CD14-positive monocyte (primary cell): Measurements from ENCODE around the gene BSND. TPM values are rescaled to one million over a fixed set of nuclear protein-coding genes. Genes with fewer than 3 reads are reported as not detected.

Experiments
- DNase-seq, 3 donors: peaks; one replicate each; pipeline ENCODE4 v3.0.0-alpha.2; 2011 to 2022
- H2AFZ ChIP-seq: 2 replicates; pipeline ENCODE4 v1.6.0; 2012; ENCODE audit warnings: mild to moderate bottlenecking, low read depth, low read length, inconsistent platforms; ENCODE audit not compliant: insufficient read depth, poor library complexity, severe bottlenecking
- H3K27ac ChIP-seq, 2 donors: 1 replicate in 1 of 2; 2 replicates in 1 of 2; pipeline ENCODE4 v1.5.1; 2012 to 2013; ENCODE audit warnings: low read length in 2 of 2, control low read depth in 1 of 2, inconsistent platforms in 1 of 2, low read depth in 1 of 2, mild to moderate bottlenecking in 1 of 2
- H3K27me3 ChIP-seq, 2 donors: one replicate each; pipeline versions ENCODE4 v1.6.0 to v1.6.1; 2011 to 2013; ENCODE audit warnings: low read length in 2 of 2; ENCODE audit not compliant: control insufficient read depth in 2 of 2, insufficient read depth in 2 of 2
- H3K36me3 ChIP-seq, 2 donors: replicated peaks in 1 of 2; 1 replicate in 1 of 2; 2 replicates in 1 of 2; pipeline versions ENCODE4 v1.5.1 to v1.6.1; 2012 to 2013; ENCODE audit warnings: low read length in 2 of 2, control low read depth in 1 of 2, inconsistent platforms in 1 of 2, mild to moderate bottlenecking in 1 of 2; ENCODE audit not compliant: insufficient read depth in 2 of 2, control insufficient read depth in 1 of 2
- H3K4me1 ChIP-seq, 2 donors: 1 replicate in 1 of 2; 2 replicates in 1 of 2; pipeline versions ENCODE4 v1.5.1 to v1.6.1; 2012 to 2013; ENCODE audit warnings: low read length in 2 of 2, control low read depth in 1 of 2, inconsistent platforms in 1 of 2, mild to moderate bottlenecking in 1 of 2, moderate library complexity in 1 of 2; ENCODE audit not compliant: insufficient read depth in 2 of 2, control insufficient read depth in 1 of 2
- H3K4me2 ChIP-seq: replicated peaks from 2 replicates; pipeline ENCODE3; 2012; ENCODE audit warnings: low read length, moderate library complexity, mild to moderate bottlenecking; ENCODE audit not compliant: poor library complexity, severe bottlenecking; ENCODE audit errors: extremely low read depth
- H3K4me3 ChIP-seq, 3 experiments: fragments of 200-600 bp in 1 of 3; sonication (generic) in 1 of 3; replicated peaks in 1 of 3; 1 replicate in 2 of 3; 2 replicates in 1 of 3; pipeline ENCODE4 v1.5.1; 2011 to 2013; ENCODE audit warnings: low read length in 3 of 3, mild to moderate bottlenecking in 3 of 3, control low read depth in 2 of 3, low read depth in 2 of 3, inconsistent platforms in 1 of 3, moderate library complexity in 1 of 3
- H3K79me2 ChIP-seq: 2 replicates; pipeline ENCODE4 v1.6.0; 2012; ENCODE audit warnings: mild to moderate bottlenecking, control low read depth, inconsistent platforms, low read length, moderate library complexity; ENCODE audit not compliant: insufficient read depth
- H3K9ac ChIP-seq: 2 replicates; pipeline ENCODE4 v1.6.0; 2017; ENCODE audit warnings: low read length, mild to moderate bottlenecking; ENCODE audit not compliant: insufficient read depth, poor library complexity, severe bottlenecking
- H3K9me3 ChIP-seq, 2 donors: replicated peaks in 1 of 2; 1 replicate in 1 of 2; 2 replicates in 1 of 2; pipeline versions ENCODE4 v1.5.1 to v1.6.1; 2012 to 2013; ENCODE audit warnings: low read length in 2 of 2, control low read depth in 1 of 2; ENCODE audit not compliant: control insufficient read depth in 1 of 2, insufficient read depth in 1 of 2
- H4K20me1 ChIP-seq: 2 replicates; pipeline ENCODE4 v1.6.0; 2012; ENCODE audit warnings: mild to moderate bottlenecking, low read length, control low read depth, moderate library complexity; ENCODE audit not compliant: insufficient read depth
- H3K27ac Mint-ChIP-seq, 7 donors: one replicate each; pipeline ENCODE4 v1.8.0; 2020; ENCODE audit warnings: mild to moderate bottlenecking in 7 of 7, mixed read lengths in 7 of 7, moderate library complexity in 6 of 7, inconsistent platforms in 2 of 7
- H3K27me3 Mint-ChIP-seq, 3 donors: one replicate each; pipeline ENCODE4 v1.8.0; 2021 to 2022; ENCODE audit warnings: low read depth in 3 of 3, mild to moderate bottlenecking in 3 of 3, mixed read lengths in 3 of 3, moderate library complexity in 3 of 3, inconsistent platforms in 1 of 3
- H3K36me3 Mint-ChIP-seq, 2 donors: one replicate each; pipeline ENCODE4 v1.8.0; 2020; ENCODE audit warnings: mixed read lengths in 2 of 2, inconsistent platforms in 1 of 2, mild to moderate bottlenecking in 1 of 2
- H3K4me1 Mint-ChIP-seq: one replicate; pipeline ENCODE4 v1.8.0; 2020; ENCODE audit warnings: mild to moderate bottlenecking, mixed read lengths
- H3K4me3 Mint-ChIP-seq, 2 donors: one replicate each; pipeline ENCODE4 v1.8.0; 2020; ENCODE audit warnings: mild to moderate bottlenecking in 2 of 2, mixed read lengths in 2 of 2, moderate library complexity in 1 of 2
- H3K9me3 Mint-ChIP-seq, 7 donors: one replicate each; pipeline ENCODE4 v1.8.0; 2020 to 2022; ENCODE audit warnings: mixed read lengths in 7 of 7, mild to moderate bottlenecking in 6 of 7, moderate library complexity in 6 of 7, inconsistent platforms in 2 of 7
- WGBS: methylation state at CpG from one replicate; pipeline ENCODE4 v1.1.5; 2013; ENCODE audit warnings: missing lambda C conversion rate; ENCODE audit not compliant: insufficient coverage; 5-methylcytosine and 5-hydroxymethylcytosine counted together
- intact Hi-C, 2 donors: fragments of 100-400 bp; cut with micrococcal nuclease; formaldehyde crosslinking; loops; one replicate each; pipeline versions ENCODE4 v1.15.0 to v1.15.1; 2023
- polyA plus RNA-seq, 3 donors: library from polyadenylated mRNA; depleted of rRNA in 1 of 3; unstranded in 2 of 3; stranded (reverse) in 1 of 3; fragments of 300-500 nt in 2 of 3; fragments of >200 nt in 1 of 3; fragmentation: Illumina TruSeq in 2 of 3; gene quantifications; 1 replicate in 2 of 3; 2 replicates in 1 of 3; pipeline ENCODE4 v1.2.3, GENCODE V29; 2012 to 2021
- TF ChIP-seq, protein P1 (sequence below): fragments of 200-600 bp; IDR thresholded peaks from one replicate; pipeline ENCODE4 v1.8.0; 2022; ENCODE audit warnings: antibody characterized with exemption, mild to moderate bottlenecking

Gene BSND
- polyA plus RNA-seq, 3 donors = not detected

- Histone ChIP-seq H3K4me2 (no peak overlapping the region), H3K4me3 (no peak overlapping the region), H3K79me2 (no peaks in the 10 kb centered on the region), H3K4me1 (peaks cover 12 to 13% of the 10 kb centered on the region in 2 donors), H4K20me1 (no peaks in the 10 kb centered on the region), H3K27ac (no peak overlapping the region), H2AFZ (no peak overlapping the region), H3K9me3 (no peaks in the 10 kb centered on the region), H3K36me3 (no peaks in the 10 kb centered on the region), H3K27me3 (no peaks in the 10 kb centered on the region), H3K9ac (no peak overlapping the region)
- TF ChIP-seq, protein P1, sequence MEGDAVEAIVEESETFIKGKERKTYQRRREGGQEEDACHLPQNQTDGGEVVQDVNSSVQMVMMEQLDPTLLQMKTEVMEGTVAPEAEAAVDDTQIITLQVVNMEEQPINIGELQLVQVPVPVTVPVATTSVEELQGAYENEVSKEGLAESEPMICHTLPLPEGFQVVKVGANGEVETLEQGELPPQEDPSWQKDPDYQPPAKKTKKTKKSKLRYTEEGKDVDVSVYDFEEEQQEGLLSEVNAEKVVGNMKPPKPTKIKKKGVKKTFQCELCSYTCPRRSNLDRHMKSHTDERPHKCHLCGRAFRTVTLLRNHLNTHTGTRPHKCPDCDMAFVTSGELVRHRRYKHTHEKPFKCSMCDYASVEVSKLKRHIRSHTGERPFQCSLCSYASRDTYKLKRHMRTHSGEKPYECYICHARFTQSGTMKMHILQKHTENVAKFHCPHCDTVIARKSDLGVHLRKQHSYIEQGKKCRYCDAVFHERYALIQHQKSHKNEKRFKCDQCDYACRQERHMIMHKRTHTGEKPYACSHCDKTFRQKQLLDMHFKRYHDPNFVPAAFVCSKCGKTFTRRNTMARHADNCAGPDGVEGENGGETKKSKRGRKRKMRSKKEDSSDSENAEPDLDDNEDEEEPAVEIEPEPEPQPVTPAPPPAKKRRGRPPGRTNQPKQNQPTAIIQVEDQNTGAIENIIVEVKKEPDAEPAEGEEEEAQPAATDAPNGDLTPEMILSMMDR = no peak
- H3K27ac Mint-ChIP-seq = no peak overlapping the region
- peaks cover 14% of the 10 kb centered on the region for H3K4me1 Mint-ChIP-seq
- no peak overlapping the region for H3K4me3 Mint-ChIP-seq
- DNase-seq = no peak
- peaks cover 2 to 12% (median 6%) of the 10 kb centered on the region in 3 donors for H3K27me3 Mint-ChIP-seq
- peaks cover 0 to 3% (median 0%) of the 10 kb centered on the region in 7 donors for H3K9me3 Mint-ChIP-seq
- no peaks in the 10 kb centered on the region for H3K36me3 Mint-ChIP-seq
- WGBS = 89% methylated on average over 14 of the region's 15 CpGs
- intact Hi-C loops = no loop called here
Observed at GRCh38 chr1:55057270-55057955, 58.7 kb downstream of the BSND start.

DNA sequence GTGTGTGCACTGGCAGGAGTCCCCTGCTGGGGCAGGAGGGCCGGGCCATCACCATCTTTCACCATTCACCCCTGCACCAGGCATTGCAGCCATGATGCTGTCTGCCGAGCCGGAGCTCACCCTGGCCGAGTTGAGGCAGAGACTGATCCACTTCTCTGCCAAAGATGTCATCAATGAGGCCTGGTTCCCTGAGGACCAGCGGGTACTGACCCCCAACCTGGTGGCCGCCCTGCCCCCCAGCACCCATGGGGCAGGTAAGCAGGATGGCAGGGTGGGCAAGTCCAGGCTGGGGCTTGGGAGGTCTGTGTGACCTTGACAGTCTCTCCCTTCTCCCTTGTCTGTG lies 59.2 kb downstream of the BSND start:
- intact Hi-C loops = no loop called here
- H3K27me3 Mint-ChIP-seq = peaks cover 2 to 12% (median 6%) of the 10 kb centered on the region in 3 donors

More for the DNA sequence above, 59.2 kb downstream of the BSND start:
- Histone ChIP-seq H3K4me2 (no peak overlapping the region), H3K36me3 (no peaks in the 10 kb centered on the region), H3K27me3 (no peaks in the 10 kb centered on the region), H3K79me2 (no peaks in the 10 kb centered on the region), H3K4me1 (peaks cover 9 to 10% of the 10 kb centered on the region in 2 donors), H3K9ac (no peak overlapping the region), H2AFZ (no peak overlapping the region), H3K27ac (no peak overlapping the region), H3K9me3 (no peaks in the 10 kb centered on the region), H4K20me1 (no peaks in the 10 kb centered on the region), H3K4me3 (no peak overlapping the region)
- WGBS = 97% methylated on average over 3 of the region's 6 CpGs
- no peak for DNase-seq
- TF ChIP-seq, protein P1 = no peak
- Mint-ChIP-seq H3K4me1 (peaks cover 11% of the 10 kb centered on the region), H3K4me3 (no peak overlapping the region), H3K27ac (no peak overlapping the region), H3K36me3 (no peaks in the 10 kb centered on the region), H3K9me3 (peaks cover 0 to 3% (median 0%) of the 10 kb centered on the region in 7 donors)
